DND-41 (cell line): Measurements from ENCODE around the gene DEFB119.

Experiments used
- CTCF ChIP-seq: IDR thresholded peaks from 2 replicates; pipeline ENCODE4 v1.5.1; 2012; ENCODE audit warnings: borderline replicate concordance, low read length, moderate library complexity, mild to moderate bottlenecking; ENCODE audit not compliant: poor library complexity, severe bottlenecking; ENCODE audit errors: extremely low read depth
- EZH2 ChIP-seq: IDR thresholded peaks from 3 replicates; pipeline ENCODE4 v1.6.1; 2012; ENCODE audit warnings: borderline replicate concordance, low read depth, mild to moderate bottlenecking, moderate library complexity, low read length, inconsistent platforms; ENCODE audit not compliant: severe bottlenecking

DNA sequence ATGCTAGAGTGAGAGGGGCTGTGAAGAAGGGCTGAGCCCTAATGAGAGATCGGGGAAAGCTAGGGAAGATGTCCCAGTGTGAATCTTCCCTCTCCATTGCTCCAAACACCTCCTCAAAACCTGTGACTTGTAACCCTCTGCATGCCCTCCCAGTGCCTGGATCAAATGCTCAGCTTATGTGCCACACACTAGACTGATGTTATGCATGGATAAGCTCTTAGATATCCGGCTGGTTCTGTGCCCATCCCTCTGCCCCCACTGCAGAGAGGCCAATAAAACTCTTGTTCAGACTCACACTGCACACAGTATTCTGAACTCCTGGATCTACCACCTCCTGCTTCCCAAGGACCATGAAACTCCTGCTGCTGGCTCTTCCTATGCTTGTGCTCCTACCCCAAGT is 22.1 kb downstream of the DEFB119 start, which contains the start of gene DEFB118:
- TF ChIP-seq CTCF (no peak), EZH2 (no peak)
